NT2/D1 (cell line): Measurements from ENCODE around the gene SLC6A13.

ENCODE experiments used
- DNase-seq: peaks from one replicate; pipeline ENCODE4 v3.0.0-alpha.2; 2011; ENCODE audit warnings: low read depth, low spot score
- H3K27me3 ChIP-seq: 2 replicates; pipeline ENCODE4 v1.6.0; 2011; ENCODE audit warnings: mild to moderate bottlenecking; ENCODE audit not compliant: insufficient read length, insufficient read depth
- H3K36me3 ChIP-seq: 2 replicates; pipeline ENCODE4 v1.6.1; 2011; ENCODE audit warnings: mild to moderate bottlenecking, low read length, mixed read lengths; ENCODE audit not compliant: insufficient read depth, insufficient read length
- H3K4me1 ChIP-seq: 2 replicates; pipeline ENCODE4 v1.5.1; 2011; ENCODE audit not compliant: insufficient read depth, insufficient read length
- H3K4me3 ChIP-seq: 2 replicates; pipeline ENCODE4 v1.5.1; 2011; ENCODE audit warnings: low read depth; ENCODE audit not compliant: insufficient read length
- H3K9ac ChIP-seq: 2 replicates; pipeline ENCODE4 v1.6.0; 2011; ENCODE audit warnings: low read depth; ENCODE audit not compliant: insufficient read length
- H3K9me3 ChIP-seq: 2 replicates; pipeline ENCODE4 v1.5.1; 2011; ENCODE audit warnings: mild to moderate bottlenecking, low read length; ENCODE audit not compliant: insufficient read depth
- SUZ12 ChIP-seq: IDR thresholded peaks from 2 replicates; pipeline ENCODE4 v1.6.1; 2011; ENCODE audit not compliant: insufficient read length, insufficient read depth; ENCODE audit errors: extremely low read depth
- YY1 ChIP-seq: IDR thresholded peaks from 2 replicates; pipeline ENCODE4 v1.6.1; 2011; ENCODE audit not compliant: insufficient read length, insufficient read depth
- ZNF274 ChIP-seq: IDR thresholded peaks from 2 replicates; pipeline ENCODE4 v1.6.1; 2011; ENCODE audit warnings: mild to moderate bottlenecking, low read depth, low read length

SLC6A13 gene

GRCh38 chr12:275812-276211, 13.2 kb upstream of the SLC6A13 start:
- peaks cover 4% of the 10 kb centered on the region for H3K36me3 ChIP-seq
- H3K27me3 ChIP-seq: no peaks in the 10 kb centered on the region
- H3K4me1 ChIP-seq: no peaks in the 10 kb centered on the region
- H3K9me3 ChIP-seq: peaks cover 16% of the 10 kb centered on the region
- no peak overlapping the region for H3K9ac ChIP-seq
- no peak for TF ChIP-seq SUZ12
- no peak for TF ChIP-seq ZNF274
- no peak for TF ChIP-seq YY1
- no peak overlapping the region for H3K4me3 ChIP-seq
- no peak for DNase-seq

GRCh38 chr12:273382-273781, 10.7 kb upstream of the SLC6A13 start:
- Histone ChIP-seq H3K9me3 (peaks cover 16% of the 10 kb centered on the region), H3K9ac (no peak overlapping the region), H3K36me3 (no peaks in the 10 kb centered on the region), H3K27me3 (no peaks in the 10 kb centered on the region), H3K4me3 (no peak overlapping the region), H3K4me1 (no peaks in the 10 kb centered on the region)
- no peak for TF ChIP-seq YY1
- TF ChIP-seq SUZ12: no peak
- no peak for TF ChIP-seq ZNF274
- no peak for DNase-seq

DNA sequence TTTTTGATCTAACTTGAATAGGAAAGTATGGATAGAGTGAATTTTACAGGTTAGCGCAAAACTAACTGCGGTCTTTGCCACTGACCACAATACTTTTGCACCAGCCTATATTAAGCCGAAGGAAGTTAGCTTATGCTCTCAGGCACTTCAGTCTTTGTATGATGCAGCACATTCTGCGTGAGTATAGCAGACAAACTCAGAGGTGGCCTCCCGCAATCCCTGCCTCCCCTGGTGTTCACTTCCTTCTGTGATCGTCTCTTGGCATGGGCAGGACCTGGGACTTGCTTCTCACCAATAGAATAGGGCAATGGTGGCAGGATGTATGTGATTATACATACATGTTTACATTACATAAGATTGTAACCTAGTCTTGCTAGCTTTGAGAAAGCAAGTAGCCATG, 10.3 kb upstream of the SLC6A13 start:
- no peaks in the 10 kb centered on the region for H3K36me3 ChIP-seq
- no peak for DNase-seq
- H3K4me1 ChIP-seq: no peaks in the 10 kb centered on the region
- no peak overlapping the region for H3K4me3 ChIP-seq
- peaks cover 16% of the 10 kb centered on the region for H3K9me3 ChIP-seq
- H3K9ac ChIP-seq: no peak overlapping the region
- TF ChIP-seq YY1: no peak
- no peak for TF ChIP-seq SUZ12
- no peak for TF ChIP-seq ZNF274
- H3K27me3 ChIP-seq: no peaks in the 10 kb centered on the region

GRCh38 chr12:271161-271560, 8.5 kb upstream of the SLC6A13 start:
- Histone ChIP-seq H3K4me3 (no peak overlapping the region), H3K9me3 (peaks cover 16% of the 10 kb centered on the region), H3K36me3 (no peaks in the 10 kb centered on the region), H3K27me3 (no peaks in the 10 kb centered on the region), H3K4me1 (no peaks in the 10 kb centered on the region), H3K9ac (no peak overlapping the region)
- no peak for DNase-seq
- TF ChIP-seq YY1 (no peak), SUZ12 (no peak), ZNF274 (no peak)

- no peak for TF ChIP-seq ZNF274
- TF ChIP-seq SUZ12: no peak
- TF ChIP-seq YY1: no peak
- Histone ChIP-seq H3K9me3 (peaks cover 16% of the 10 kb centered on the region), H3K27me3 (no peaks in the 10 kb centered on the region), H3K4me3 (no peak overlapping the region), H3K36me3 (no peaks in the 10 kb centered on the region), H3K4me1 (no peaks in the 10 kb centered on the region), H3K9ac (no peak overlapping the region)
- DNase-seq: no peak
These were observed 6.6 kb upstream of the SLC6A13 start for GRCh38 chr12:269191-269590.

GRCh38 chr12:268483-268840, 5.8 kb upstream of the SLC6A13 start:
- Histone ChIP-seq H3K27me3 (no peaks in the 10 kb centered on the region), H3K36me3 (no peaks in the 10 kb centered on the region), H3K4me1 (no peaks in the 10 kb centered on the region), H3K9me3 (peaks cover 8% of the 10 kb centered on the region), H3K4me3 (no peak overlapping the region), H3K9ac (no peak overlapping the region)
- DNase-seq: no peak
- no peak for TF ChIP-seq SUZ12
- no peak for TF ChIP-seq YY1
- TF ChIP-seq ZNF274: no peak

DNA sequence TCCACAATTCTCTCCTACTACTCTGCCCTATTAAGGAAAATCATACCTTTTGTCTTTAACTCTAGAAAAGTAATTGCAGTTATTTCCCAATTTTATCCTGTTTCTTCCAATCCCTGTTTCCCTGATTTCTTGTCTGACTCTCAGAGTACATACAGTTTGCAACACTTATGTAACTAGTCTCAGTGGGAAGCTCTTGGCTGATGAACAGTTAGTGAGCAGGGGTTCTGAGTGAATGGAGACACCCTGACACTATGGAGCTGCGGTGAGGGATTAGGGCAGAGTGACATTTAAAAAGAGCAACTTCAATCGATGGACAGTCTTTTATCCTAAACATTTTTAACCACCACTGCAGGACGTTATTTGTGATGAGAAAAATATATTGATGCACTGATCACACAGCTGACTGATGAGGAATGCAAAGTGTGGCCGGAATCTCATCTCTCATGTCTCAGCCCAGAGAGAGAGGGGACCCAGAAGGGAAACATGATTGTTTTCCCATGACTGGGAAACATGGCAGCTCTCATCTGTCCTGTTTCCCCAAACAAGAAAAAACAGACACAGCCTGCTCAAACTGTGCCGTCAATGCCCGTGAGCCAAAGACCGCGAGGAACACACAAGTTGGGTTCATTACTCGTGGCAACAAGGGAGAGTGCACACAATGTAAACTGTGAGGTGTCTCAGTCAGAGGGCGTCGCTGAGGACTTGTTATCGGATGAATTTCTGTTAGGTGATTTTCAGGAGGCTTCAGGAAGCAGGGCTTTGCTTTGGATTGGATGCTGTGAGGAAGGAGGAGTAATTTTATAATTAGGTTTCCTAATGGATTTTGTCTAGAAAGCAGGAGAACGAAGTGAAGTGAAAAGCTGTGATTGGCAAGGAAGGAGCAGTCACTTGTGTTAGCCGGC, 5.2 kb upstream of the SLC6A13 start:
- H3K9ac ChIP-seq: no peak overlapping the region
- no peak overlapping the region for H3K4me3 ChIP-seq
- DNase-seq: no peak
- H3K9me3 ChIP-seq: peaks cover 2% of the 10 kb centered on the region
- H3K36me3 ChIP-seq: no peaks in the 10 kb centered on the region
- no peaks in the 10 kb centered on the region for H3K27me3 ChIP-seq
- TF ChIP-seq YY1: no peak
- no peak for TF ChIP-seq ZNF274
- TF ChIP-seq SUZ12: no peak
- peaks cover 2% of the 10 kb centered on the region for H3K4me1 ChIP-seq
